Natural killer cell treated with Interleukin-12 subunit alpha and Interleukin-12 subunit beta and Interleukin-15 and Interleukin-18, amount 100 ng/mL, for 72 hours (primary cell): ENCODE results near the gene IBTK. TPM values are rescaled to one million over a fixed set of nuclear protein-coding genes. Genes with fewer than 3 reads are reported as not detected.
"Not testable (repeated sequence)": the region's sequence is repeated elsewhere in the genome, so short reads cannot be mapped to it uniquely, and the experiment has no call there.

ENCODE experiments used
- ATAC-seq, 2 donors: fragments of 150-1000 bp; cut with Tn5 transposase in 1 of 2; sonication (Bioruptor Pico), chemical (Tn5 transposase) in 1 of 2; 2 replicates each; pipeline ENCODE4 v1.10.0; 2021
- DNase-seq: peaks from one replicate; pipeline ENCODE4 v3.0.0; 2022; ENCODE audit warnings: low spot score
- H3K27ac Mint-ChIP-seq, 2 donors: 1 replicate in 1 of 2; 2 replicates in 1 of 2; pipeline ENCODE4 v1.8.0; 2022; ENCODE audit warnings: mixed read lengths in 2 of 2, mild to moderate bottlenecking in 1 of 2, moderate library complexity in 1 of 2
- H3K27me3 Mint-ChIP-seq, 2 donors: 1 replicate in 1 of 2; 2 replicates in 1 of 2; pipeline ENCODE4 v1.8.0; 2022; ENCODE audit warnings: mixed read lengths in 2 of 2
- H3K36me3 Mint-ChIP-seq: one replicate; pipeline ENCODE4 v1.8.0; 2022; ENCODE audit warnings: mixed read lengths
- H3K4me1 Mint-ChIP-seq, 2 donors: 1 replicate in 1 of 2; 2 replicates in 1 of 2; pipeline ENCODE4 v1.8.0; 2022; ENCODE audit warnings: low read depth in 2 of 2, mixed read lengths in 2 of 2, mild to moderate bottlenecking in 1 of 2
- H3K4me3 Mint-ChIP-seq: one replicate; pipeline ENCODE4 v1.8.0; 2022; ENCODE audit warnings: mixed read lengths
- H3K9me3 Mint-ChIP-seq: 2 replicates; pipeline ENCODE4 v1.8.0; 2022; ENCODE audit warnings: mixed read lengths
- total RNA-seq, 2 donors: library from RNA; stranded (reverse); gene quantifications; one replicate each; pipeline ENCODE4 v1.2.3, GENCODE V29; 2022

The IBTK gene
- total RNA-seq, 2 donors from 2014 or later = 34.3 to 37.1 TPM

DNA sequence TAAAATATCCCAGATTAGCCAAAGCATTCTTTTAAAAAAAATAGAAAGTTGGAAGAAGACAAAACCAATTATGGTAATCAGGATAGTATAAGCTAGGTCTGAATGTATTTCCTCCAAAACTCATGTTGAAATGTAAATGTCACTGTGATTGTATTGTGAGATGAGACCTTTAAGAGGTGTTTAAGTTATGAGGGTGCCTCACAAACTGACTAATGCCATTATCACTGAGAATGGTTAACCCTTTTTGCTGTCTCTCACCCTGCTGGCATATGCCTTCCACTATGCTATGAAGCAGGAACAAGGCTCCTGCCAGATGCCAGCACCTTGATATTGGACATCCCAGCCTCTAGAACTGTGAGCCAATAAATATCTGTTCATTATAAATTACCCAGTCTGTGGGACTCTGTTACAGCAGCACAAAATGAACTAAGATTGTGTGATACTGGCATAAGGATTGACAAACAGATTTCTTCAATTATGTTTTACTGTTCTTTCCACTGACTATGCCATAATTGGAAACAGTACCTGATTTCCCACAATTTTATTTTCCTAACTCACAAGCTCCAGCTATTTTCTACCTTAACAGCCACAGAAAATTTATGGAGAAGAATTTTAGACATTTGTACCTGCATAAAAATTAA, 63.8 kb downstream of the IBTK start:
- no peaks in the 10 kb centered on the region for H3K4me1 Mint-ChIP-seq
- ATAC-seq = no peak
- H3K9me3 Mint-ChIP-seq = no peaks in the 10 kb centered on the region
- no peaks in the 10 kb centered on the region for H3K27me3 Mint-ChIP-seq
- H3K4me3 Mint-ChIP-seq = no peak overlapping the region
- H3K27ac Mint-ChIP-seq = no peak overlapping the region
- H3K36me3 Mint-ChIP-seq = peaks cover 34% of the 10 kb centered on the region
- DNase-seq = no peak

DNA sequence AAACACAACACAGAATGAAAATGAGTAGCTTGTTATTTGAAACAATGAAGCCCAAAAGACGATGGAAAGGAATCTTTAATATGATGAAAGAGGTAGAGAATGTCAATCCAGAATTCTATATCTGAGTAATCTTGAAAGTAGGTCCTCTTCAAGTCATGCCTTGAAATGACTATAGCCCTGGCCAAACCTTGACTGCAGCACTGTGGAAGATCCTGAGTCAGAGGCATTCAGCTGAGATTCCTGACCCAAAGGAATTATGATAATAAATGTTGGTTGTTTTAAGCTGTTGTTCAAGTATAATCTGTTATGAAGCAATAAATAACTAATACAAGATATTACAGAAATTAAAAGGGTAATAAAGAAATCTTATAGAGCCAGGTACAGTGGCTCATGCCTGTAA, 64.8 kb downstream of the IBTK start:
- peaks cover 39% of the 10 kb centered on the region for H3K36me3 Mint-ChIP-seq
- H3K4me1 Mint-ChIP-seq = no peaks in the 10 kb centered on the region
- ATAC-seq = peak in 1 of 2 donors; percentile 76
- H3K4me3 Mint-ChIP-seq = no peak overlapping the region
- peak overlapping the region in 1 of 2 donors; percentile 3 for H3K27ac Mint-ChIP-seq
- DNase-seq = no peak
- no peaks in the 10 kb centered on the region for H3K9me3 Mint-ChIP-seq
- H3K27me3 Mint-ChIP-seq = no peaks in the 10 kb centered on the region

DNA sequence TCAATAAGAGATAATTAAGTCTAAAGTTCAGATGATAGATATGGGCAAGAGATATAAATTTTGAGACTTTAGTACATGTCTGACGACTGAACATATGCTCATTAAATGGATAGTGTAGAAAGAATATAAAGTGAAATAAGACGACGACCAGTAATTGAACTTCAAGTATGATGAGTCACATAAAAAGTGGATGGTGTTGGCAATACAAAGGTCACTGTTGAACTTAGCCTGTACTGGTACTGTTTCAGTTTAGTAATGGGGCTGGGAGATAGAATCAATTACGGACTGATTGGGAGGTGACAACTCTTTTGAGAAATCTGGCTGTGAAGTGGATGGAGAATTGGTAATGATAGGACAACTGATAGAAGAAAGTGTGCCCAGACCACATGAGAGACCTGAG, 68.1 kb downstream of the IBTK start:
- Mint-ChIP-seq H3K4me3 (no peak overlapping the region), H3K9me3 (no peaks in the 10 kb centered on the region), H3K4me1 (no peaks in the 10 kb centered on the region), H3K36me3 (peaks cover 34% of the 10 kb centered on the region), H3K27me3 (no peaks in the 10 kb centered on the region), H3K27ac (no peak overlapping the region)
- DNase-seq (no peak), ATAC-seq (no peak)

DNA sequence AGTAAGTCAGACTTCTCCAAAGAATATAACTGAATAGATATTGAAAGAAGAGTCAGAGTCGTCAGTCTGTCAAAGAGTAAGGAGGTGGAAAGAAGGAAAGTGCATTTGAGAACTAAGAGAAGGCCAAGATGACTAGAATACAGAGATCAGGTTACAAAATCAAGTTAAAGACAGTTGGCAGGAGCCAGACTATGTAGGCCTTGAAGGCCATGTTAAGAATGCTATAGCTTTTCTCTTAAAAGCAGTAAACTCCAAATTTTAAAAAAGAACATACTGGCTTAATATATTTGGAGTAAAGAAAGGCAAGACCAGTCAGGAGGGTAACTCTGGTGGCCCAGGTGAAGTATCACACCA, 68.8 kb downstream of the IBTK start:
- no peak for ATAC-seq
- Mint-ChIP-seq H3K4me3 (no peak overlapping the region), H3K27me3 (no peaks in the 10 kb centered on the region), H3K9me3 (no peaks in the 10 kb centered on the region), H3K4me1 (no peaks in the 10 kb centered on the region), H3K36me3 (peaks cover 34% of the 10 kb centered on the region), H3K27ac (no peak overlapping the region)
- DNase-seq = no peak

DNA sequence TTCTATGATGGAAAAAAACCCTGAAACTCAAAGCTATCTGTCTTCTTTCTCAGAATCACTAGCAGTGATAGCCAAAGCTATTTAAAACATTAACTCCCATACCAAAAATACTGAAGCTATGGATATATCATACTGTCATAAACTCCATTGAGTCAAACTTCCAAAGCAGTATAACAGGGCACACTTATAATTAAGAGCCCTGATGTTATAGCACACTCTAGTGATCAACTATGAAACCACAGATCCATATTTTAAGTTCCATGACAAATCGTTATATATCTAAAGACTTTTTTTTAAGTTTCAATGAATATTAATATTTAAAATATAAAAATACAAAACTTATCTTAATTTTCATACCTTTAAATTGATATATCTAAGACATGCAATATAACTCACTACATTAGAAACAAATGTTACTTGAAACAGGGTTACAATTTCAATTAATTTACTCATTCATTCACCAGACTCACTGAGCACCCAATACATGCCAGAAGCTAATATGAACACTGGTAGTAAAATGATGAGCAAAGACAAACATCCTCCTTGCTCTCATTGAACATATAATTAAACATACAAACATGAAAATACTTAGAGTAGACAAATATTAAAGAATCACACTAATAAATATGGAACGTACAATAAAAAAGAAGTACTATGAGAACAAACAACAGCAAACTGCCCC, 69.3 kb downstream of the IBTK start:
- Mint-ChIP-seq H3K4me1 (no peaks in the 10 kb centered on the region), H3K9me3 (no peaks in the 10 kb centered on the region), H3K27ac (no peak overlapping the region), H3K4me3 (no peak overlapping the region), H3K27me3 (no peaks in the 10 kb centered on the region), H3K36me3 (peaks cover 34% of the 10 kb centered on the region)
- no peak for DNase-seq
- no peak for ATAC-seq

DNA sequence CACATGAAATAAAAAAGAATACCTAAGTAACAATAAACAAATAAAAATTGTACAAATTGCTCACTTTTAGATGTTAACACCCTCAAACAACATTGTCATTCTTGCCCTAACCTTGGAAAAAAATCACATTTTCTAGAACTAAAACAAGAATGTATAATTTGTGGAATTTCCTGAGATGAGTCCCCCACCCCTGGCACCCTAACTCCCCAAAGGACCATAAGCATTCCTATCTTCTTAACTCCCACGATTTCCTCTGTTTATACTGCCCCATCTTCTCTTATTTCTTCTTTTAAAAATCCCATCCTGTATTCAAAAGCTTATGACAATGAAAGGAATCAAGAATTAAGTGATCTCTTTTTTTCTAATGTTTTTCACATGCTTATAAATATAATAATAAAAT, 70.9 kb downstream of the IBTK start:
- DNase-seq (no peak), ATAC-seq (no peak)
- Mint-ChIP-seq H3K36me3 (peaks cover 37% of the 10 kb centered on the region), H3K9me3 (no peaks in the 10 kb centered on the region), H3K4me3 (no peak overlapping the region), H3K27me3 (no peaks in the 10 kb centered on the region), H3K27ac (no peak overlapping the region), H3K4me1 (no peaks in the 10 kb centered on the region)

DNA sequence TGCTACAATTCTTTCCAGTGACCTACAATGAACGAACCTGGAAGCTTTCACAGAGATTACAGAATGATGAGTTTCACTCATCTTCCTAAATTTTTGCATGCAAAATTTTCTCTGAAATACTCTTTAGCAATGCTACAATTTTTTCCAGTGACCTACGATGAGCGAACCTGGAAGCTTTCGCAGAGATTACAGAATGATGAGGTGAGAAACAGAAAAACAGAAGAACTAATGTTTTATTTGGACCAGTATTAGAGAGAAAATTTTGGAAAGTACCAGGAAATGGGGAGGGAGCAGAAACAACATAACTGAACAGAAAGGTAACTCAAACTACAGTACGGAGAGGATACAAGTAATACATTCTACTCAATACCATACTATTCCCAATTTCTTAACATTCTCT, 75.0 kb downstream of the IBTK start:
- Mint-ChIP-seq H3K9me3 (no peaks in the 10 kb centered on the region), H3K27ac (no peak overlapping the region), H3K4me3 (no peak overlapping the region), H3K36me3 (peaks cover 23% of the 10 kb centered on the region), H3K4me1 (no peaks in the 10 kb centered on the region), H3K27me3 (no peaks in the 10 kb centered on the region)
- no peak for DNase-seq
- ATAC-seq = no peak

DNA sequence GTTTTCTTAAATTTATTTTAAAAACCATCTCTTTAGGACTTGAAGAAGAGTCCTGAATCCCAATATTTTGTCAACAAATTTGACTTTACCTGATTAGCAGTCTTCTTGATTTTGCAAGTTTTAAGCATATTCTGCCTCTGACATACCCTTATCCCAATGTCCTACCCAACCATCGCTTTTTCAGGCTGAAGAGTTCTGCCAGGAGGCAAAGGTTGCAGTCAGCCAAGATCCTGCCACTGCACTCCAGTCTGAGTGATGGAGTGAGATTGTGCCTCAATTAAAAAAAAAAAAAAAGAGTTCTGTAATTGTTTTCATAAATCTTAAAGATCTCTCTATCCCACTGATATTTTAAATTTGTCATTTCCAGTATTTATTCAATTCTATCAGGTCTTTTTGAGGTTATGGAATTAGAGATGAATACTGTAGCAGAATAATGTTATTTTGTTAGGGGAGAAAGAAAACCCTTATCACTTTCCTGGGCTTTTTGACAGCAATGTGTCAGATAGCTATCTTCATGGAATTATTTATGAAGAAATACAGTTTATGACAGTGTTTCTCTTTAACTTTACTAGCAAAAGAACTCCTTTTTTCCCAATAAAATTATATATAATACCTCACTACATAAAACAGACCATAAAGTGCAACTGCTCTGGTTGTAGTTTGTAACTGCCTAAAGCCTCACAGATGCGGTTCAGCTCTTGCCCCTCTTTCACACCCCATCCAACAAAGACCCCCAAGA, 78.2 kb downstream of the IBTK start:
- no peaks in the 10 kb centered on the region for H3K27me3 Mint-ChIP-seq
- peaks cover 35% of the 10 kb centered on the region for H3K36me3 Mint-ChIP-seq
- no peaks in the 10 kb centered on the region for H3K4me1 Mint-ChIP-seq
- no peak for ATAC-seq
- no peak overlapping the region for H3K4me3 Mint-ChIP-seq
- DNase-seq = no peak
- H3K9me3 Mint-ChIP-seq = no peaks in the 10 kb centered on the region
- H3K27ac Mint-ChIP-seq = no peak overlapping the region

DNA sequence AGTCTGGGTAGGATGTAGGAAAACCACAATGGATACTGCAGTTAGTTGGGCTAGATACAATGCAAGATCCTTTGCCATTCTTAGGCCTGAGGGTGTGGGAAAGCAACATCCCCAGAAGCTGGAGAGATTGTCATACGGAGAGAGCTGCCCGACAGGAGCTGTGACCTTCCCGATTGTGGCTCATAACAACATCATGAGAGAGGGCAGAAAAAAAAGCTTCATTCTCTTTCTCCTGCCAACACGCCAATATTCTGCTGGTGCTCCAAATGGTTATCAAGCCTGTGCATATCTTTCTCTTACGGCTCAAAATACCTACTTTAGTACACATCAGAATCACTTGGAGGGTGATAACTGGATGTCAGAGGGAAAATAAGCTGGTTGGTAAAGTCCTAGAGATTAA, 81.1 kb downstream of the IBTK start:
- H3K27me3 Mint-ChIP-seq = no peaks in the 10 kb centered on the region
- H3K36me3 Mint-ChIP-seq = peaks cover 19% of the 10 kb centered on the region
- no peaks in the 10 kb centered on the region for H3K9me3 Mint-ChIP-seq
- H3K4me1 Mint-ChIP-seq = no peaks in the 10 kb centered on the region
- H3K27ac Mint-ChIP-seq = no peak overlapping the region
- H3K4me3 Mint-ChIP-seq = no peak overlapping the region
- no peak for DNase-seq
- ATAC-seq = no peak

DNA sequence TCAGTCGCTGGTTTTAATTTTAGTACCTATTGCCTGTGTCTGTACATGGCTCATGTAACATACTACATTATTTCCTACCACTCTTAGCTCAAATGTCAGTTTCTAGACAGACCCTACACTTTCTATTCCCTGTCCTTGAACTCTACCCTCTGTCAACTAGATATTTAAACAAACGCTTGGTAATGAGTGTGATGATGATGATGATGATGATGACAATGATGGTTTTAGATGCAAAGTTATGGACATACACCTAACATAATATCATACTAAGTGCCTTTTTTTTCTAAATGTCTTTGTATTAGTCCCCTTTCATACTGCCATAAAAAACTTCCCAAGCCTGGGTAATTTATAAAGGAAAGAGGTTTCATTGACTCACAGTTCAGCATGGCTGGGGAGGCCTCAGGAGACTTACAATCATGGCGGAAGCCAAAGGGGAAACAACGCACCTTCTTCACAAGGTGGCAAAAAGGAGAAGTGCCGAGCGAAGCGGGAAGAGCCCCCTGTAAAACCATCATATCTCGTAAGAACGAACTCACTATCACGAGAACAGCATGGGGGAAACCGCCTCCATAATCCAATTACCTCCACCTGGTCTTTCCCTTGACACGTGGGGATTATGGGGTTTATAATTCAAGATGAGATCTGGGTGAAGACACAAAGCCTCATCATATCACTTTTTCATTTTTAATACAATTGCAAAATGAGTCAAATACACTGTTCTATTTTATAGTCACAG, 87.1 kb downstream of the IBTK start:
- Mint-ChIP-seq H3K4me1 (no peaks in the 10 kb centered on the region), H3K36me3 (peaks cover 6% of the 10 kb centered on the region), H3K4me3 (no peak overlapping the region), H3K27ac (no peak overlapping the region), H3K27me3 (no peaks in the 10 kb centered on the region), H3K9me3 (no peaks in the 10 kb centered on the region)
- DNase-seq (no peak), ATAC-seq (no peak)

DNA sequence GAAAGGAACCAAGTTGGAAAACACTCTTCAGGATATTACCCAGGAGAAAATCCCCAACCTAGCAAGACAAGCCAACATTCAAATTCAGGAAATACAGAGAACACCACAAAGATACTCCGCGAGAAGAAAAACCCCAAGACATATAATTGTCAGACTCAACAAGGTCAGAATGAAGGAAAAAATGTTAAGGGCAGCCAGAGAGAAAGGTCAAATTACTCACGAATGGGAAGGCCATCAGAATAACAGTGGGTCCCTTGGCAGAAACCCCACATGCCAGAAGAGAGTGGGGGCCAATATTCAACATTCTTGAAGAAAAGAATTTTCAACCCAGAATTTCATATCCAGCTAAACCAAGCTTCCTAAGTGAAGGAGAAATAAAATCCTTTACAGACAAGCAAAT, 94.8 kb downstream of the IBTK start:
- not testable (repeated sequence) for H3K27me3 Mint-ChIP-seq, H3K4me3 Mint-ChIP-seq, ATAC-seq, H3K27ac Mint-ChIP-seq, DNase-seq, H3K4me1 Mint-ChIP-seq
- peaks cover 14% of the 10 kb centered on the region for H3K9me3 Mint-ChIP-seq
- H3K36me3 Mint-ChIP-seq = peaks cover 23% of the 10 kb centered on the region

DNA sequence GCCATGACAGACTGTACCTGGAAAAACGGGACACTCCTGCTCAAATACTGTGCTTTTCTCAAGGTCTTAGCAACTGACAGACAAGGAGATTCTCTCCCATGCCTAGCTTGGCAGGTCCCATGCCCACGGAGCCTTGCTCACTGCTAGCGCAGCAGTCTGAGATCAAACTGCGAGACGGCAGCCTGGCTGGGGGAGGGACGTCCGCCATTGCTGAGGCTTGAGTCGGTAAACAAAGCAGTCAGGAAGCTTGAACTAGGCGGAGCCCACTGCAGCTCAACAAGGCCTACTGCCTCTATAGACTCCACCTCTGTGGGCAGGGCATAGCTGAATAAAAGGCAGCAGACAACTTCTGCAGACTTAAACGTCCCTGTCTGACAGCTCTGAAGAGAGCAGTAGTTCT, 96.4 kb downstream of the IBTK start:
- ATAC-seq, H3K27ac Mint-ChIP-seq: not testable (repeated sequence)

DNA sequence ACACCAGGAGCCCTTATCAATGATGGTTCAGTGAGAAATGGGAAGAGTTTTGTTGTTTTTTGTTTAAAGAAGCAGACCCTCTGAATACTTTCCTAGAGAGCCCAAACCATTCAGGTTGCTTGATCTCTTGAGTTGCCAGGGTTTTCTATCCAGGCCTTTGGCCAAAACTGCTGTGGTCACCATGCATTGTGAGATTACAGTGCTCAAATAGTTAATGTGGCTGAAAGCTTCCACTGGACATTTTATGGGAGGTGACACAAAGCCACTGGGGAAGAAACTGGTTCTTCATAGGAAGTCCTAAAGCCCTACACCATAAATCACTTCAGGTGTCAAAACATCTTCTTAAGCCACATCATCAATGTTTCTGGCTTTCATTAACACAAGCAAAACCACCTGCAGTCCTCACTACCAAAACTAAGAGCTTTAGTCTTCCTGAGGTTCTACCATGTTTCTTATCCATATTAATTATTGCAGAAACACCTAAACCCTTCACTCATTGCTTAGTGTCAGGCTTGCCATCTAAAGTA, 101.6 kb downstream of the IBTK start:
- no peak for ATAC-seq
- peaks cover 4% of the 10 kb centered on the region for H3K36me3 Mint-ChIP-seq
- H3K27me3 Mint-ChIP-seq = no peaks in the 10 kb centered on the region
- no peak overlapping the region for H3K4me3 Mint-ChIP-seq
- H3K27ac Mint-ChIP-seq = no peak overlapping the region
- H3K9me3 Mint-ChIP-seq = no peaks in the 10 kb centered on the region
- no peak for DNase-seq
- H3K4me1 Mint-ChIP-seq = no peaks in the 10 kb centered on the region

More for the DNA sequence above, 96.4 kb downstream of the IBTK start:
- not testable (repeated sequence) for H3K4me1 Mint-ChIP-seq, DNase-seq, H3K27me3 Mint-ChIP-seq, H3K4me3 Mint-ChIP-seq
- H3K9me3 Mint-ChIP-seq = peaks cover 14% of the 10 kb centered on the region
- peaks cover 17% of the 10 kb centered on the region for H3K36me3 Mint-ChIP-seq
